Spleen (tissue), 11 donors: Measurements from ENCODE around the gene PRDM16. TPM values are rescaled to one million over a fixed set of nuclear protein-coding genes. Genes with fewer than 3 reads are reported as not detected.
A peak's percentile ranks its signal among the peaks of the same experiment; 100 is the strongest.

Source experiments
- DNase-seq: peaks from one replicate; pipeline ENCODE4 v3.0.0-alpha.2; 2020
- H3K27ac ChIP-seq, 8 donors: fragments of 200-600 bp; sonication (generic) in 7 of 8; 1 replicate in 4 of 8; 2 replicates in 4 of 8; pipeline versions ENCODE4 v1.5.0 to v1.8.0; 2016 to 2021; ENCODE audit warnings: inconsistent platforms in 4 of 8, mild to moderate bottlenecking in 4 of 8, moderate library complexity in 1 of 8
- H3K27me3 ChIP-seq, 7 donors: fragments of 200-600 bp; sonication (generic) in 6 of 7; replicated peaks in 1 of 7; 1 replicate in 4 of 7; 2 replicates in 3 of 7; pipeline versions ENCODE4 v1.5.0 to v1.8.0; 2016 to 2021; ENCODE audit warnings: inconsistent platforms in 3 of 7, mild to moderate bottlenecking in 1 of 7
- H3K36me3 ChIP-seq, 6 donors: fragments of 200-600 bp; sonication (generic) in 5 of 6; 1 replicate in 4 of 6; 2 replicates in 2 of 6; pipeline versions ENCODE4 v1.5.0 to v1.8.0; 2016 to 2021; ENCODE audit warnings: inconsistent platforms in 2 of 6
- H3K4me1 ChIP-seq, 6 donors: fragments of 200-600 bp; sonication (generic) in 5 of 6; 1 replicate in 3 of 6; 2 replicates in 3 of 6; pipeline versions ENCODE4 v1.5.0 to v1.8.0; 2016 to 2021; ENCODE audit warnings: inconsistent platforms in 3 of 6
- H3K4me3 ChIP-seq, 8 donors: fragments of 200-600 bp; sonication (generic) in 7 of 8; 1 replicate in 4 of 8; 2 replicates in 4 of 8; pipeline versions ENCODE4 v1.5.0 to v1.8.0; 2016 to 2021; ENCODE audit warnings: inconsistent platforms in 4 of 8, mild to moderate bottlenecking in 4 of 8, moderate library complexity in 2 of 8
- H3K9me3 ChIP-seq, 8 donors: fragments of 200-600 bp; sonication (generic) in 7 of 8; 1 replicate in 4 of 8; 2 replicates in 4 of 8; pipeline versions ENCODE4 v1.5.0 to v1.8.0; 2016 to 2021; ENCODE audit warnings: inconsistent platforms in 4 of 8
- CTCF ChIP-seq, 11 experiments: fragments of 200-600 bp in 7 of 11; fragments of 450-650 bp in 4 of 11; sonication (generic) in 4 of 11; IDR thresholded peaks in 8 of 11; conservative IDR thresholded peaks in 3 of 11; 1 replicate in 7 of 11; 2 replicates in 4 of 11; pipeline versions ENCODE4 v1.4.0 to v1.8.0; 2016 to 2021; ENCODE audit warnings: antibody characterized with exemption in 11 of 11, inconsistent platforms in 4 of 11, mild to moderate bottlenecking in 1 of 11
- POLR2A ChIP-seq, 3 donors: fragments of 450-650 bp; IDR thresholded peaks; one replicate each; pipeline ENCODE4 v1.5.1; 2017; ENCODE audit warnings: antibody characterized with exemption in 3 of 3, mild to moderate bottlenecking in 1 of 3
- POLR2AphosphoS5 ChIP-seq, 3 donors: sonication (generic); formaldehyde crosslinking; IDR thresholded peaks; one replicate each; pipeline ENCODE4 v1.5.1; 2017; ENCODE audit warnings: antibody characterized with exemption in 3 of 3
- WGBS, 5 donors: extraction: QIAGEN DNeasy Blood & Tissue Kit in 3 of 5; methylation state at CpG; one replicate each; pipeline versions ENCODE4 v1.1.5 to v1.1.7; 2013 to 2018; 5-methylcytosine and 5-hydroxymethylcytosine counted together
- intact Hi-C: fragments of 100-400 bp; cut with DNase I; formaldehyde crosslinking; loops from one replicate; pipeline ENCODE4 v1.15.0; 2023; ENCODE audit warnings: low total_unique reads
- polyA plus RNA-seq, 3 donors: library from polyadenylated mRNA; stranded (reverse); fragments of 200-250 nt; gene quantifications; one replicate each; pipeline ENCODE4 v1.2.1, GENCODE V29; 2013
- total RNA-seq, 7 donors: library from RNA; depleted of rRNA in 3 of 7; stranded (reverse); fragments of >200 nt in 3 of 7; fragmentation: NEBNext Ultra II Directional in 4 of 7; extraction: Animal tissue kit (Norgen Biotek cat#: 25700) in 4 of 7; gene quantifications; one replicate each; pipeline versions ENCODE4 v1.1.0 to v1.2.1, GENCODE V29; 2016 to 2021
- donor health status: healthy with polysubstance abuse.
- donor health status: DM: no; HTN: no; CAD: no; lungs with moderate emphysema.
- donor health status: DM: no; HTN: no; CAD: no.
- donor health status: Bipolar disorder and iron deficiency.
- donor health status: healthy.
- donor health status: DM: no; HTN: no; CAD: no.
- donor health status: DM: yes; HTN: yes; CAD: no.

Gene PRDM16
- total and polyA plus RNA-seq, 10 donors = 0.43 to 3.2 (median 1.4) TPM

GRCh38 chr1:3073489-3074296 lies 4.7 kb downstream of the PRDM16 start:
- intact Hi-C loops = no loop called here
- TF ChIP-seq CTCF (IDR thresholded peaks at IDR 0.05 in 8 of 11, conservative IDR thresholded peaks at IDR 0.05 in 3 of 11) (no peak), POLR2AphosphoS5 (IDR thresholded peaks at IDR 0.05) (no peak), POLR2A (IDR thresholded peaks at IDR 0.05) (no peak)
- Histone ChIP-seq H3K4me3 (peak overlapping the region in 1 of 8 donors; percentile 5), H3K36me3 (no peaks in the 10 kb centered on the region), H3K4me1 (peaks cover 4 to 35% (median 23%) of the 10 kb centered on the region in 6 donors), H3K9me3 (no peaks in the 10 kb centered on the region), H3K27me3 (peaks cover 0 to 98% (median 64%) of the 10 kb centered on the region in 7 donors), H3K27ac (no peak overlapping the region)
- DNase-seq = no peak
- 12 to 40% (median 24%) methylated on average over 43 to 82 of the region's 82 CpGs for WGBS, 5 donors

GRCh38 chr1:3074297-3074741 lies 5.3 kb downstream of the PRDM16 start:
- H3K27ac ChIP-seq = no peak overlapping the region
- TF ChIP-seq POLR2AphosphoS5 (IDR thresholded peaks at IDR 0.05) = no peak
- no peak for TF ChIP-seq CTCF (IDR thresholded peaks at IDR 0.05 in 8 of 11, conservative IDR thresholded peaks at IDR 0.05 in 3 of 11)
- no peak for TF ChIP-seq POLR2A (IDR thresholded peaks at IDR 0.05)
- no peaks in the 10 kb centered on the region for H3K9me3 ChIP-seq
- no peaks in the 10 kb centered on the region for H3K36me3 ChIP-seq
- H3K4me1 ChIP-seq = peaks cover 4 to 30% (median 19%) of the 10 kb centered on the region in 6 donors
- H3K27me3 ChIP-seq = peaks cover 0 to 99% (median 61%) of the 10 kb centered on the region in 7 donors
- WGBS, 5 donors = 68 to 78% (median 72%) methylated on average over 11 to 13 of the region's 13 CpGs
- intact Hi-C loops = no loop called here
- DNase-seq = no peak
- H3K4me3 ChIP-seq = no peak overlapping the region

- intact Hi-C loops = no loop called here
- H3K9me3 ChIP-seq = no peaks in the 10 kb centered on the region
- H3K4me1 ChIP-seq = peaks cover 4 to 26% (median 17%) of the 10 kb centered on the region in 6 donors
- H3K27ac ChIP-seq = no peak overlapping the region
- H3K36me3 ChIP-seq = no peaks in the 10 kb centered on the region
- TF ChIP-seq POLR2AphosphoS5 (IDR thresholded peaks at IDR 0.05) (no peak), CTCF (IDR thresholded peaks at IDR 0.05 in 8 of 11, conservative IDR thresholded peaks at IDR 0.05 in 3 of 11) (no peak), POLR2A (IDR thresholded peaks at IDR 0.05) (no peak)
- peaks cover 0 to 99% (median 57%) of the 10 kb centered on the region in 7 donors for H3K27me3 ChIP-seq
- H3K4me3 ChIP-seq = no peak overlapping the region
- WGBS, 5 donors = 83 to 97% (median 88%) methylated on average over 12 of the region's 12 CpGs
- DNase-seq = no peak
Observed at GRCh38 chr1:3074800-3075199, 5.8 kb downstream of the PRDM16 start.

- H3K27ac ChIP-seq = no peak overlapping the region
Observed at GRCh38 chr1:3075666-3076362, 6.8 kb downstream of the PRDM16 start.

More at GRCh38 chr1:3075666-3076362, 6.8 kb downstream of the PRDM16 start:
- WGBS, 5 donors = 88 to 94% (median 89%) methylated on average over 31 to 36 of the region's 36 CpGs
- no peak for DNase-seq
- Histone ChIP-seq H3K9me3 (no peaks in the 10 kb centered on the region), H3K36me3 (no peaks in the 10 kb centered on the region), H3K4me3 (no peak overlapping the region), H3K4me1 (peaks cover 1 to 19% (median 11%) of the 10 kb centered on the region in 6 donors), H3K27me3 (peaks cover 0 to 99% (median 49%) of the 10 kb centered on the region in 7 donors)
- intact Hi-C loops = no loop called here
- no peak for TF ChIP-seq CTCF (IDR thresholded peaks at IDR 0.05 in 8 of 11, conservative IDR thresholded peaks at IDR 0.05 in 3 of 11)
- TF ChIP-seq POLR2A (IDR thresholded peaks at IDR 0.05) = no peak
- no peak for TF ChIP-seq POLR2AphosphoS5 (IDR thresholded peaks at IDR 0.05)
